NCI-H510A treated with DMSO at 0.1 percent for 48 hours (cell line): ENCODE measurements around the gene FNBP1.

Experiments used
- DNase-seq: peaks from one replicate; lab custom pipeline; 2025; lab: John Stamatoyannopoulos, UW

The FNBP1 gene

GRCh38 chr9:130045725-130046450 lies 2.9 kb upstream of the FNBP1 start:
- no peak for DNase-seq

- DNase-seq = no peak
Observed at GRCh38 chr9:130043654-130044623, 950 bp upstream of the FNBP1 start.

DNA sequence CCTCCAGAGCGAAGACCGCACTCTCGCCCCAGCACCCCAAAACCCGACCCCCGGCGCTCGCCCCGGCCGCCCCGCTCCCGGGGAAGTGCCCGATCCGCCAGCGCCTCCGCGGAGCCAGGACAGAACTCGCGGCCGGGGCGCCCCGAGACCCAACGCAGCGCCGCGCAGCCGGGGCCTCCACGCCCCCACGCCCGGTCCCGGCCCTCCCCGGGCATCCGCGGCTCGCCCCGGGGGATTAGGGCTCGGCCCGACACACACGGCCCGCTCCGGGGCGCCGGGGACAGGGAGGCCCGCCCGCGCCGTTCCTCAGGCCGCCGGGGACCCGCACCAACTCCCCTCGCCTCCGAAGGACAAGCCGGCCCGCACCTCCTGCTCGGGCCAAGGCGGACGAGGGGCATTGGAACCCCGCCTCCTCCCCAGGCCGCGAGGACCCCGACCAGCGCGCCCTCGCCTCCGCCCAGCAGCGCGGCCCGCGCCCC lies 544 bp downstream of the FNBP1 start:
- no peak for DNase-seq

DNA sequence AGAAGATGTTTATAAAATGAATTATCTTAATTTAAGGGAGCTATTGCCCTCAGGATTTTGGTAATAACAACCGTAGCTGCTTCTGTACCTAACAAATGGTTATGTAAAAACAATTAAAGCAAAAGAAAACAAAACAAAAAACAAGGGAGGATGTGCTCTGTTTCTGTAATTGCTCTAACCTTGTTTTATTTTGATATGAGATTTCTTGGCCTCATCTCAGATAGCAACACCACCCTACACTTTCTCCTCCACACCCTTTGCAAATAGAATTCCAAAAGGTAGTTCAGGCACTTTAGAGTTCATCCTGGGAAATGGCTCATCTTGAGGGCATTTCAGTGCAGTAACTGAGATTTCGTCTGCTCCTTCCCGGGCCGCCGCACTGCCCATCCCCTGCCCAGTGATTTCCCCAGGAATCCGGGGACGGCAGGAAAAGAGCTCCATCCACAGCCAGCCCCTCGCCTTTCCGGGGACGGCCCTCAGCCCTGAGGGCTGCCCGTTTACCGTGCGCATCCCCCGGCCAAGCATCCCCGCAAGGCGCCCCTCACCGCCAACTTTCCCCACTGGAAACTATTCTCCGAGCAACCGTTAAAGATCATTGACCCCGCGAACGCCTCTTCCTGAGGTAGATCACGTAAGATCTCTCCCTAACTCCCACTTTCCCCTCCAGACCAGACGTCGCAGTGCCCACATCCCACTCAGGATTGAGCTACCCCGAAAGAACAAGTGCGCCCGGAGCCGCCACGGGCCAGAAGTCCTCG lies 1.2 kb downstream of the FNBP1 start:
- DNase-seq = no peak

DNA sequence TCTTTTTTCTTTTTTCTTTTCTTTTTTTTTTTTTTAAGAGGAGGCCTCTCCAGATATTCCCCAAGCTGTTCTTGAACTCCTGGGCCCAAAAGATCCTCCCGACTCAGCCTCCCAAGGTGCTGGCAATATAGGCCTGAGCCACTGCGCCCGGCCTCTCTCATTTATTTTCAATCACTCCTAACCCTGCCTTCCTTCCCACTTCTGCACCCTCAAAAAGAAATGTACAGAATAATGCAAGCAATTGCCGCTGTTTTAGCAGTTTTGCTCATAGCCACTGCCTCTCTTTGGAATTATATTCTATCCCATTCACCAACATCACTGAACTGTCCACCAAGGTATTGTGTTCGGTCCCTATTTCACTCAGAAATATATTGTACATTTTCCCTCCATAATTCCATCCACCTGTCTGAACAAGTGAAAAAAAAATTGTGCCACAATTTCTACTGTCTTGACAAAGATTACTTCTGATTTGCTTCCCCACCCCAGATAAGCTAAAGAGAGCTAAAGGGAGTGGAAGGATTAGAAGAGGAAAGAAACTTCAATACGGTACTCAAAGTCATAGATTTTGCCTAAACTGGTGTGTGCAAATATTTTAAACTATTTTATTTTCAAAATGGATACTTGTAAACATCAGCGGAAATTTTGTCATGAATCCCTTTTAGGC lies 1.9 kb downstream of the FNBP1 start:
- DNase-seq = no peak

- peak; percentile 15 for DNase-seq
Observed at GRCh38 chr9:130039528-130040147, 3.4 kb downstream of the FNBP1 start.

GRCh38 chr9:130036099-130036498 lies 6.9 kb downstream of the FNBP1 start:
- peak; percentile 19 for DNase-seq

DNA sequence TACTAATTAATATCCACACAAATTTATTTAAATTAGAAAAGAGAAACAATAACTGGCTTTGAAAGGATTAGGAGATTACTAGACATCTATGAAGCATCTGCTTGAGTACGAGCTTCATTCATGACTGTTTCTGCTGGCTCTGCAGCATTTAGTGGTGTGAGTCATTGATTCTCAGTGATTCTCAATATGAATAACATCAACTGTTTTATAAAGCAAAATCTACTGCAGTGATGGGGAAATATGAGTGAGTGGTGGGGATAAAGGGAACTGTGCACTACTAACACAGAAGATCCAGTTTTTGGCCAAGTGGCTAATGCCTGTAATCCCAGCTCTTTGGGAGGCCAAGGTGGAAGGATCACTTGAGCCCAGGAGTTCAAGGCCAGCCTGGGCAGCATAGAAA lies 8.4 kb downstream of the FNBP1 start:
- no peak for DNase-seq

DNA sequence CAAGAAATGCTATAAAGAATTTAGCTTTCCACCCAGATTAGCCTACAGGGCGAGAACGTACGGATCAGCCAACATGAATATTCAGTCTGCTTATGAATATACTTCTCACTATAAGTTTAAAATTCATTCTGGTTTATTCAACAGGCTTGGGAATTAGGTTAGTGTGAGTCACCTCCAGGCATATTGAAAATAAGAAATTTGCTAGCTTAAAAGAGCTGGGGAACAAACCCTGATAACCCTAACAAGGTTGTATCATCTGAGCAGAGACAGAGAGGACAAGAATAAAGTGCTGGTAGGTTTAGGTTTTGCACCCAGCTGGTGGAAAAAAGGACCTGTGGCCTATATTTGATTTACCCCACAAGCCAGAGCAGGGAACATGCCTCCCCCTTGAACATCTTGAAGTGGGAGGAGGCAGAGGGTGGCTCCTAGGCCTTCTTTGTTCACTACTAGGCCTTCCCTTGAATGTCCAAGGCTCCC lies 12.3 kb downstream of the FNBP1 start:
- DNase-seq = no peak

DNA sequence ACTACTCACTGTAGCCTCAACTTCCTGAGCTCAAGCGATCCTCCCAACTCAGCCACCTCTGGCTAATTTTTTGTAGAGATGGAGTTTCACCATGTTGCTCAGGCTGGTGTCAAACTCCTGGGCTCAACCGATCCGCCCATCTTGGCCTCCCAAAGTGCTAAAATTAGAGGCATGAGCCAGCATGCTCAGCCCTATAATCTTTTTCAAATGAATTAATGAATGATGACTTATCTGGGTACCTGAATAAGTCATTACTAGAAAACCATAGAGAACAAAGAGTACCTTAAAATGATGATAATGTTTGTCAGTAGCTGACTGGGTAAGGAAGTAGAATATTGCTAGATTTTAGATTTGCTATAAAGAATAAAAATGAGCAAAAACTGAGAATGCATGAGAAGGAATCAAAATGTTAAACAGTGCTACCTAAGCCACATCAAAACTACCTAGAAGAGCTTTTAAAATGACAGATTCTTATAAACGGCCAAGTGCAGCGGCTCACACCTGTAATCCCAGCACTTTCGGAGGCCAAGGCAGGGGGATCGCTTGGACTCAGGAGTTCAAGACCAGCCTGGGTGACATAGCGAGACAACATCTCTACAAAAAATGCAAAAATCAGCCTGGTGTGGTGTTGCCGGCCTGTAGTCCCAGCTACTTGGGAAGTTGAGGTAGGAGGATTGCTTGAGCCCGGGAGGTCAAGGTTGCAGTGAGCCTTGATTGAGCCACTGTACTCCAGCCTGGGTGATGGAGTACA lies 13.6 kb downstream of the FNBP1 start:
- no peak for DNase-seq

GRCh38 chr9:130028493-130029222 lies 14.3 kb downstream of the FNBP1 start:
- no peak for DNase-seq

GRCh38 chr9:130027533-130028365 lies 15.2 kb downstream of the FNBP1 start:
- DNase-seq = no peak

DNA sequence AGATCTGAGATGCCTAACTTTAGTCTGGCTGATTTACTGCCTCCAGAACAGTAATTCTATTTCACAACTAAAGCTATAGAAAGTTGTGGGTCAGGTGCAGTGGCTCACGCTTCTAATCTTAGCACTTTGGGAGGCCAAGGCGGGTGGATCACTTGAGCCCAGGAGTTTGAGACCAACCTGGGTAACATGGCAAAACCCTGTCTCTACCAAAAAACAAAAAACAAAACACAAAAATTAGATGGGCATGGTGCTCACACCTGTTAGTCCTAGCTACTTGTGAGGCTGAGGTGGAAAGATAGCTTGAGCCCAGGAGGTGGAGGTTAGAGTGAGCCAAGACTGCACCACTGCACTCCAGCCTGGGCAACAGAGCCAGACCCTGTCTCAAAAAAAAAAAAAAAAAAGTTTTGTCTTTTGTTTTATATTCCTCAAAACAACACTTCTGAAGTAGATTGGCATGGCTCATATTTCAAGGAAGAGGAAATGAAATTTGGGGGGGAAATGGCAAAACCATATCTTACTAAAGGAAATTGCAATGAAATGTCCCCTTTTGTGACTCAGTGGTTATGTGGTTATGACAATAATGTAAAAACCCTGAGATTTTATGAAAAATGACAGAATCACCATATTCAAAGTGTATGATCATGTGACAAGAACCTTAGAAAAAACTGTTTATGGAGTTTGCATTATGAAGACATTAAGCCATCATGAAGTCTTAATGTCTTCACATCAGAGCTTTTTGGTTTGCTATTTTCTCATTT lies 16.2 kb downstream of the FNBP1 start:
- DNase-seq = no peak

- DNase-seq = no peak
Observed at GRCh38 chr9:130024597-130024994, 18.4 kb downstream of the FNBP1 start.

- no peak for DNase-seq
Observed at GRCh38 chr9:130023994-130024596, 18.9 kb downstream of the FNBP1 start.

DNA sequence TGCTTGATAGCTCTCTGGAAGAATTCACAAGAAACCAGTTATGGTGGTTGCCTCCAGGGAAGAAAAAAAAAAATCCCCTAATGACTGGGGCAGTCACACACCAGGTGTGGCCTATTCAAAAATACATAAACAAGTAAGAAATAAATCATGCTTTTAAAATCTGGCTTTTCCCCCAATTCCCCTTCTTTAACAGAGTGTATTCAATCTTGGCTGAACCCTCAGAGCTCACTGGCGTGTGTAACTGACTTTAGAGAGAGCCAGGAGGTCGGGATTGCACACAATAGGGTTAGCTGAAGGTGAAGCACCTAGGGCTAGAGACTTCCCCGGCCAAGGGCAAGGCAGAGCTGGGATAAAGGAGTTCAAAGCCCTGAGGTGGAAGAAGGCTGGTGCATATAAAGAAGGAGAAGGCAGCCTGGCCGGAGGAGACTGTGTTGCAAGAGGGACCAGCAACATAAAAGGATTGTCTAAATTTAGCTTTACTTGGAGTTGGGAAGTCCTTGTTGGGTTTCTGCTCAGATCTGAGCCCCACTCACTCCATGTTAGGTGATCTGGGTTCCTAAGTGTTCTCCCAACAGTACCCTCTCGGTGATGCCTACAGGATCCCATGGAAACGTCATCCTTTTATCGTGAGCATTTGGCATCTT lies 19.7 kb downstream of the FNBP1 start:
- DNase-seq = no peak

DNA sequence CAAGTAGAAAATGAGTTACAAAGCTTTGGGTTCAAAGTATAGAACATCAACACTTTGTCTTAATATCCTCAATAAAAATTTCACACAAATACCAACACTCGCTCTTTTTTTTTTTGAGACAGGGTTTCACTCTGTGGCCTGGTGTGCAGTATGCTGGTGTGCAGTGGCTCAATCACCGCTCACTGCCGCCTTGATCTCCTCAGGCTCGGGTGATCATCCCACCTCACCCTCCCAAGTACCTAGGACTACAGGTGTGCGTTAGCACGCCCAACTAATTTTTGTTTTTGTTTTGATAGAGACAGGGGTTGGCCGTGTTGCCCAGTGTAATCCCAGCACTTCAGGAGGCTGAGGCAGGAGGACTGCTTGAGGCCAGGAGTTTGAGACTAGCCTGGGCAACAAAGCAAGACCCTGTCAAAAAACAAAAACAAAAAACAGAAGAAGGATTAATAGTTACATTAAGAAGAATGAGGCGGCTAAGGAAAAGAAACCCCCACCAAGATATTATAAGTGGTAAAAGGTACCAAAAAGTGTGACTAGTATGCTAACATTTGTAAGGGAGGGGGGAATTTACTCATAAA lies 20.3 kb downstream of the FNBP1 start:
- no peak for DNase-seq
